Uterus (tissue), 2 donors: ENCODE measurements around the gene RARB.

Experiments used
- POLR2A ChIP-seq, 2 donors: fragments of 450-650 bp; IDR thresholded peaks; one replicate each; pipeline ENCODE4 v1.6.1; 2016; ENCODE audit warnings: antibody characterized with exemption in 2 of 2, mild to moderate bottlenecking in 1 of 2, moderate library complexity in 1 of 2
- TF ChIP-seq, protein P1 (sequence below), 4 experiments: fragments of 200-600 bp in 2 of 4; fragments of 450-650 bp in 2 of 4; sonication (generic) in 2 of 4; IDR thresholded peaks; one replicate each; pipeline ENCODE4 v1.5.1; 2016 to 2019; ENCODE audit warnings: antibody characterized with exemption in 4 of 4, mild to moderate bottlenecking in 2 of 4, moderate library complexity in 1 of 4

DNA sequence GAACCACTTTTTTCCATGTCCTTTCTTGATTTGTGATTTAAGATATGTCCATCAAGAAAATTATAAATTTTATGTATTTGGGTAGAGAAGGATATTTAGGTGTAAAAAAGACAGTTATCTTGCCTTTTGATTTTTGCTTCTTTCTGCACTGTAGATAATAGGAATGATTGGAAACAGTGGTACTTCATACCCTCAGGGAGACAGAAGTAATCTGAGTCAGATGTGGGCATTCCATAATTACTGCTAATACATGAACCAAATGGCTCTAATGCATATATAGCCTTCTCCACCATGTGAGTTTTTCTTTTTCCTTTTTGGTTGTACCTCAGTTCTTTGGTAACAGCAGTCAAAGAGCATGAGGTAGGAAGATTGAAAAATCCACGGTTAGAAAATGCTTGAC is 67.2 kb downstream of the RARB start:
- TF ChIP-seq, protein P1, sequence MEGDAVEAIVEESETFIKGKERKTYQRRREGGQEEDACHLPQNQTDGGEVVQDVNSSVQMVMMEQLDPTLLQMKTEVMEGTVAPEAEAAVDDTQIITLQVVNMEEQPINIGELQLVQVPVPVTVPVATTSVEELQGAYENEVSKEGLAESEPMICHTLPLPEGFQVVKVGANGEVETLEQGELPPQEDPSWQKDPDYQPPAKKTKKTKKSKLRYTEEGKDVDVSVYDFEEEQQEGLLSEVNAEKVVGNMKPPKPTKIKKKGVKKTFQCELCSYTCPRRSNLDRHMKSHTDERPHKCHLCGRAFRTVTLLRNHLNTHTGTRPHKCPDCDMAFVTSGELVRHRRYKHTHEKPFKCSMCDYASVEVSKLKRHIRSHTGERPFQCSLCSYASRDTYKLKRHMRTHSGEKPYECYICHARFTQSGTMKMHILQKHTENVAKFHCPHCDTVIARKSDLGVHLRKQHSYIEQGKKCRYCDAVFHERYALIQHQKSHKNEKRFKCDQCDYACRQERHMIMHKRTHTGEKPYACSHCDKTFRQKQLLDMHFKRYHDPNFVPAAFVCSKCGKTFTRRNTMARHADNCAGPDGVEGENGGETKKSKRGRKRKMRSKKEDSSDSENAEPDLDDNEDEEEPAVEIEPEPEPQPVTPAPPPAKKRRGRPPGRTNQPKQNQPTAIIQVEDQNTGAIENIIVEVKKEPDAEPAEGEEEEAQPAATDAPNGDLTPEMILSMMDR (IDR thresholded peaks at IDR 0.05) = no peak
- TF ChIP-seq POLR2A (IDR thresholded peaks at IDR 0.05) = no peak
